Rectal smooth muscle tissue (tissue), 1 donor: ENCODE data around the gene SLU7.

Source experiments
- H3K27ac ChIP-seq: one replicate; pipeline ENCODE4 v1.7.0; 2013; ENCODE audit warnings: low read depth, low read length, inconsistent platforms
- H3K27me3 ChIP-seq: one replicate; pipeline ENCODE4 v1.7.0; 2013; ENCODE audit warnings: low read length; ENCODE audit not compliant: control insufficient read depth, insufficient read depth
- H3K36me3 ChIP-seq: one replicate; pipeline ENCODE4 v1.7.0; 2013; ENCODE audit warnings: low read length; ENCODE audit not compliant: control insufficient read depth, insufficient read depth
- H3K4me1 ChIP-seq: one replicate; pipeline ENCODE4 v1.7.0; 2013; ENCODE audit warnings: low read length; ENCODE audit not compliant: control insufficient read depth, insufficient read depth
- H3K4me3 ChIP-seq: one replicate; pipeline ENCODE4 v1.7.0; 2013; ENCODE audit warnings: low read length
- H3K9ac ChIP-seq: one replicate; pipeline ENCODE4 v1.7.0; 2013; ENCODE audit warnings: low read length

Gene SLU7

GRCh38 chr5:160369990-160370712 lies 48.7 kb downstream of the SLU7 start, which contains the start of gene C1QTNF2:
Gene C1QTNF2, minus strand, starts transcription at chr5:160370626. Its CDS starts 15,615 bp downstream, at chr5:160355011.
- Histone ChIP-seq H3K27ac (peak within 1 kb of the TSS; percentile 62), H3K4me1 (peaks cover 5% of the 10 kb centered on the region), H3K36me3 (no peaks in the 10 kb centered on the region), H3K9ac (peak within 1 kb of the TSS; percentile 16), H3K4me3 (peak within 1 kb of the TSS; percentile 72), H3K27me3 (no peaks in the 10 kb centered on the region)

- Histone ChIP-seq H3K4me1 (peaks cover 7% of the 10 kb centered on the region), H3K27ac (no peak overlapping the region), H3K27me3 (no peaks in the 10 kb centered on the region), H3K4me3 (no peak overlapping the region), H3K36me3 (no peaks in the 10 kb centered on the region), H3K9ac (no peak overlapping the region)
Measured at GRCh38 chr5:160367885-160368284, 51.0 kb downstream of the SLU7 start.

- Histone ChIP-seq H3K27me3 (no peaks in the 10 kb centered on the region), H3K36me3 (no peaks in the 10 kb centered on the region), H3K4me3 (no peak overlapping the region), H3K27ac (no peak overlapping the region), H3K4me1 (peaks cover 7% of the 10 kb centered on the region), H3K9ac (no peak overlapping the region)
Measured at GRCh38 chr5:160367261-160367660, 51.6 kb downstream of the SLU7 start.

GRCh38 chr5:160366230-160366629 lies 52.7 kb downstream of the SLU7 start:
- no peak overlapping the region for H3K27ac ChIP-seq
- H3K4me1 ChIP-seq, result peaks cover 7% of the 10 kb centered on the region
- H3K36me3 ChIP-seq, result no peaks in the 10 kb centered on the region
- H3K9ac ChIP-seq, result no peak overlapping the region
- no peak overlapping the region for H3K4me3 ChIP-seq
- H3K27me3 ChIP-seq, result no peaks in the 10 kb centered on the region

- no peaks in the 10 kb centered on the region for H3K36me3 ChIP-seq
Measured at GRCh38 chr5:160363660-160364395, 55.1 kb downstream of the SLU7 start.

GRCh38 chr5:160363211-160363610 lies 55.7 kb downstream of the SLU7 start:
- Histone ChIP-seq H3K4me3 (no peak overlapping the region), H3K27ac (peak overlapping the region; percentile 6), H3K9ac (no peak overlapping the region), H3K4me1 (peaks cover 2% of the 10 kb centered on the region), H3K36me3 (no peaks in the 10 kb centered on the region), H3K27me3 (no peaks in the 10 kb centered on the region)

More at GRCh38 chr5:160363660-160364395, 55.1 kb downstream of the SLU7 start:
- no peak overlapping the region for H3K9ac ChIP-seq
- peaks cover 2% of the 10 kb centered on the region for H3K4me1 ChIP-seq
- H3K27ac ChIP-seq, result peak overlapping the region; percentile 6
- H3K4me3 ChIP-seq, result no peak overlapping the region
- no peaks in the 10 kb centered on the region for H3K27me3 ChIP-seq

- no peaks in the 10 kb centered on the region for H3K36me3 ChIP-seq
- peaks cover 7% of the 10 kb centered on the region for H3K4me1 ChIP-seq
- H3K9ac ChIP-seq, result no peak overlapping the region
- H3K4me3 ChIP-seq, result no peak overlapping the region
- no peaks in the 10 kb centered on the region for H3K27me3 ChIP-seq
- H3K27ac ChIP-seq, result no peak overlapping the region
Measured at GRCh38 chr5:160361624-160362228, 57.2 kb downstream of the SLU7 start.

- H3K4me1 ChIP-seq, result peaks cover 7% of the 10 kb centered on the region
- no peak overlapping the region for H3K4me3 ChIP-seq
- no peak overlapping the region for H3K9ac ChIP-seq
- no peaks in the 10 kb centered on the region for H3K27me3 ChIP-seq
- no peaks in the 10 kb centered on the region for H3K36me3 ChIP-seq
- no peak overlapping the region for H3K27ac ChIP-seq
Measured at GRCh38 chr5:160360310-160360709, 58.6 kb downstream of the SLU7 start.

GRCh38 chr5:160359816-160360215 lies 59.1 kb downstream of the SLU7 start:
- H3K4me1 ChIP-seq, result peaks cover 7% of the 10 kb centered on the region
- H3K27me3 ChIP-seq, result no peaks in the 10 kb centered on the region
- H3K9ac ChIP-seq, result no peak overlapping the region
- H3K4me3 ChIP-seq, result no peak overlapping the region
- no peaks in the 10 kb centered on the region for H3K36me3 ChIP-seq
- H3K27ac ChIP-seq, result no peak overlapping the region

- H3K27me3 ChIP-seq, result no peaks in the 10 kb centered on the region
- H3K9ac ChIP-seq, result no peak overlapping the region
- peaks cover 7% of the 10 kb centered on the region for H3K4me1 ChIP-seq
- no peak overlapping the region for H3K4me3 ChIP-seq
- H3K36me3 ChIP-seq, result no peaks in the 10 kb centered on the region
- H3K27ac ChIP-seq, result no peak overlapping the region
Measured at GRCh38 chr5:160359242-160359641, 59.6 kb downstream of the SLU7 start.

- no peaks in the 10 kb centered on the region for H3K36me3 ChIP-seq
- peak overlapping the region; percentile 53 for H3K27ac ChIP-seq
- peak overlapping the region; percentile 26 for H3K4me3 ChIP-seq
- no peak overlapping the region for H3K9ac ChIP-seq
- no peaks in the 10 kb centered on the region for H3K27me3 ChIP-seq
- peaks cover 5% of the 10 kb centered on the region for H3K4me1 ChIP-seq
Measured at GRCh38 chr5:160357861-160358411, 60.9 kb downstream of the SLU7 start.

- H3K4me3 ChIP-seq, result peak overlapping the region; percentile 26
- peaks cover 5% of the 10 kb centered on the region for H3K4me1 ChIP-seq
- peak overlapping the region; percentile 53 for H3K27ac ChIP-seq
- no peak overlapping the region for H3K9ac ChIP-seq
- H3K36me3 ChIP-seq, result no peaks in the 10 kb centered on the region
- H3K27me3 ChIP-seq, result no peaks in the 10 kb centered on the region
Measured at GRCh38 chr5:160357394-160357793, 61.5 kb downstream of the SLU7 start.
